Measurements from ENCODE around the gene TENM4. TPM values are rescaled to one million over a fixed set of nuclear protein-coding genes. Genes with fewer than 3 reads are reported as not detected.

Gene TENM4
- polyA plus RNA-seq, 1 donor from 2014 or later: 16.8 TPM

DNA sequence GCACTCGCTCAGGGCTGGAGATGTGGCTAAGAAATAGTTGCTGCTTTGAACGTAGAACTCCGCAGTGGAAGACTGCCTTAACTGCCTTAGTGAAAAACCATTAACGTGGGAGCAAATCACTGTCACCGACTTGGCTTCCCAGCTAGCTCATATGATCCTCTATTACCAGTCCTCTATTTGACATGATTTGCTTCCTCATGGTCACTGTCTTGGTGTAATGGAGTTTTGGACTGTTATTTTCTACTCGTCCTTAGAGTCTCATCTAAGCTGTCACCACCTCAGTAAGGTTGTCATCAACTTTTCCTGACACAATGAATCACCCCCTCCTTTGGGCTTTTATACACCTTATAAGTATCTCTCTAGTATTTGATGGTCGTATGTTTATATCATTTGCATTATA, 699.1 kb downstream of the TENM4 start:
- H4K20me1 ChIP-seq (ENCODE audit: insufficient read depth): no peaks in the 10 kb centered on the region
- H3K27me3 ChIP-seq (ENCODE audit: insufficient read depth, low read depth, low read length): no peaks in the 10 kb centered on the region
- H2AFZ ChIP-seq (ENCODE audit: low read depth, low read length): no peak overlapping the region
- peaks cover 5% of the 10 kb centered on the region for H3K36me3 ChIP-seq (ENCODE audit: insufficient read depth, low read length)
- no peak overlapping the region for H3K27ac ChIP-seq (ENCODE audit: low read length)
- no peaks in the 10 kb centered on the region for H3K79me2 ChIP-seq (replicated peaks; ENCODE audit: insufficient read depth, low read length)
- H3F3A ChIP-seq (ENCODE audit: insufficient read depth, low read length, poor library complexity, severe bottlenecking): no peaks in the 10 kb centered on the region
- no peak for TF ChIP-seq EP300 (conservative IDR thresholded peaks at IDR 0.05; ENCODE audit: poor library complexity, severe bottlenecking)
- no peak for TF ChIP-seq POLR2AphosphoS5 (IDR thresholded peaks at IDR 0.05)
- TF ChIP-seq EZH2 (IDR thresholded peaks at IDR 0.05; ENCODE audit: borderline replicate concordance, insufficient read depth, low read length, poor library complexity, severe bottlenecking): no peak
- TF ChIP-seq TAF1 (IDR thresholded peaks at IDR 0.05; ENCODE audit: low read depth): no peak
- no peak for TF ChIP-seq RAD21 (conservative IDR thresholded peaks at IDR 0.05)
- TF ChIP-seq, protein P1, sequence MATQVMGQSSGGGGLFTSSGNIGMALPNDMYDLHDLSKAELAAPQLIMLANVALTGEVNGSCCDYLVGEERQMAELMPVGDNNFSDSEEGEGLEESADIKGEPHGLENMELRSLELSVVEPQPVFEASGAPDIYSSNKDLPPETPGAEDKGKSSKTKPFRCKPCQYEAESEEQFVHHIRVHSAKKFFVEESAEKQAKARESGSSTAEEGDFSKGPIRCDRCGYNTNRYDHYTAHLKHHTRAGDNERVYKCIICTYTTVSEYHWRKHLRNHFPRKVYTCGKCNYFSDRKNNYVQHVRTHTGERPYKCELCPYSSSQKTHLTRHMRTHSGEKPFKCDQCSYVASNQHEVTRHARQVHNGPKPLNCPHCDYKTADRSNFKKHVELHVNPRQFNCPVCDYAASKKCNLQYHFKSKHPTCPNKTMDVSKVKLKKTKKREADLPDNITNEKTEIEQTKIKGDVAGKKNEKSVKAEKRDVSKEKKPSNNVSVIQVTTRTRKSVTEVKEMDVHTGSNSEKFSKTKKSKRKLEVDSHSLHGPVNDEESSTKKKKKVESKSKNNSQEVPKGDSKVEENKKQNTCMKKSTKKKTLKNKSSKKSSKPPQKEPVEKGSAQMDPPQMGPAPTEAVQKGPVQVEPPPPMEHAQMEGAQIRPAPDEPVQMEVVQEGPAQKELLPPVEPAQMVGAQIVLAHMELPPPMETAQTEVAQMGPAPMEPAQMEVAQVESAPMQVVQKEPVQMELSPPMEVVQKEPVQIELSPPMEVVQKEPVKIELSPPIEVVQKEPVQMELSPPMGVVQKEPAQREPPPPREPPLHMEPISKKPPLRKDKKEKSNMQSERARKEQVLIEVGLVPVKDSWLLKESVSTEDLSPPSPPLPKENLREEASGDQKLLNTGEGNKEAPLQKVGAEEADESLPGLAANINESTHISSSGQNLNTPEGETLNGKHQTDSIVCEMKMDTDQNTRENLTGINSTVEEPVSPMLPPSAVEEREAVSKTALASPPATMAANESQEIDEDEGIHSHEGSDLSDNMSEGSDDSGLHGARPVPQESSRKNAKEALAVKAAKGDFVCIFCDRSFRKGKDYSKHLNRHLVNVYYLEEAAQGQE (IDR thresholded peaks at IDR 0.05; ENCODE audit: borderline replicate concordance): no peak
- TF ChIP-seq SMC3 (conservative IDR thresholded peaks at IDR 0.05; ENCODE audit: poor library complexity): no peak
- no peak for TF ChIP-seq MXI1 (conservative IDR thresholded peaks at IDR 0.05; ENCODE audit: poor library complexity, severe bottlenecking)
- TF ChIP-seq, protein P2, sequence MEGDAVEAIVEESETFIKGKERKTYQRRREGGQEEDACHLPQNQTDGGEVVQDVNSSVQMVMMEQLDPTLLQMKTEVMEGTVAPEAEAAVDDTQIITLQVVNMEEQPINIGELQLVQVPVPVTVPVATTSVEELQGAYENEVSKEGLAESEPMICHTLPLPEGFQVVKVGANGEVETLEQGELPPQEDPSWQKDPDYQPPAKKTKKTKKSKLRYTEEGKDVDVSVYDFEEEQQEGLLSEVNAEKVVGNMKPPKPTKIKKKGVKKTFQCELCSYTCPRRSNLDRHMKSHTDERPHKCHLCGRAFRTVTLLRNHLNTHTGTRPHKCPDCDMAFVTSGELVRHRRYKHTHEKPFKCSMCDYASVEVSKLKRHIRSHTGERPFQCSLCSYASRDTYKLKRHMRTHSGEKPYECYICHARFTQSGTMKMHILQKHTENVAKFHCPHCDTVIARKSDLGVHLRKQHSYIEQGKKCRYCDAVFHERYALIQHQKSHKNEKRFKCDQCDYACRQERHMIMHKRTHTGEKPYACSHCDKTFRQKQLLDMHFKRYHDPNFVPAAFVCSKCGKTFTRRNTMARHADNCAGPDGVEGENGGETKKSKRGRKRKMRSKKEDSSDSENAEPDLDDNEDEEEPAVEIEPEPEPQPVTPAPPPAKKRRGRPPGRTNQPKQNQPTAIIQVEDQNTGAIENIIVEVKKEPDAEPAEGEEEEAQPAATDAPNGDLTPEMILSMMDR (IDR thresholded peaks at IDR 0.05; ENCODE audit: poor library complexity, severe bottlenecking): no peak
- no peaks in the 10 kb centered on the region for H3K9me3 ChIP-seq (ENCODE audit: low read length)
- no peaks in the 10 kb centered on the region for H3K9me2 ChIP-seq (ENCODE audit: insufficient read depth, low read length)
- no peak overlapping the region for H3K4me2 ChIP-seq (ENCODE audit: low read length)
- no peak overlapping the region for H3K4me3 ChIP-seq (ENCODE audit: low read length)
- H3K9ac ChIP-seq (ENCODE audit: low read length): no peak overlapping the region

DNA sequence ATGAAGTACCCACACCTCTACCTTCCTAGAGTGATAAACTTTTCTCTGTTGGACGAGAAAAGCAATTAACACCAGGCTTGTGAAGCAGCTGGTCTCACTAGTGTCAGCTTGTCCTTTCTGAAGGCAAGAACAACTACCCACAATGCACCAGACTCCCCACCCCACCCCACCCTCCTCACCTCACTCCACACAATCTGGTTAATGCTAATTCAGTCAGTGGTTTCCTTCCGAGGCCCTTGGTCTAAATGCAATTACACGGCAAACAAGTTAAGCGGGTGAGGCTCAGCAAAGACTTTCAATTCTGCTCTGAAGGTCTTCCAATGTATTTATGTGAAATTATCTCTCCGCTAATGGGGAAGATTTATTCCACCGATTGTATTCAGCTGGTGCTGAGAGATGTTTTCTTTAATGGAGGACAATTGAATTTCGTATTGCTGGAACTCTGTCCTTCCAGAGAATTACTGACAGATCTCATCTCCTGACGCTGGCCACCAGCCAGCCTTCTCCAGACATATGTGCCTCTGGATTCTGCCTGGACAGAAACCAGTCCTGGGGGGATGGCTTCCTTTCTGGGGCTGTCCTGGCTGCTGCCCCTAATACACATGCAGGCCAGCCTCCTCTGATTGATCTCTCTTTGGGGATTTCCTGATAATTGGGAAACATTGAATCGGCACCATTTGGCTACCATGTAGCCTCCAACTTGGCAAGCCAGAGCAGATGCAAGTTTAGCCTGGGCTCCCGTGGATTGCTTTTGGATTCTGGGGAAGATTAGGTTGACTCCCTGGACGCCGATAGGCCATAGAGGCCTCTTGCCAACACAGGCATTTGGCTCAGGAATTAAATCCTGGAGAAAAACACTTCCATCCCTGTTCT, 700.4 kb downstream of the TENM4 start:
- Histone ChIP-seq H3F3A (ENCODE audit: insufficient read depth, low read length, poor library complexity, severe bottlenecking) (no peaks in the 10 kb centered on the region), H3K9me3 (ENCODE audit: low read length) (no peaks in the 10 kb centered on the region), H3K36me3 (ENCODE audit: insufficient read depth, low read length) (no peaks in the 10 kb centered on the region), H3K27ac (ENCODE audit: low read length) (no peak overlapping the region), H3K4me3 (ENCODE audit: low read length) (no peak overlapping the region), H3K4me2 (ENCODE audit: low read length) (no peak overlapping the region), H3K79me2 (replicated peaks; ENCODE audit: insufficient read depth, low read length) (no peaks in the 10 kb centered on the region), H4K20me1 (ENCODE audit: insufficient read depth) (no peaks in the 10 kb centered on the region), H3K9ac (ENCODE audit: low read length) (no peak overlapping the region), H2AFZ (ENCODE audit: low read depth, low read length) (no peak overlapping the region), H3K27me3 (ENCODE audit: insufficient read depth, low read depth, low read length) (no peaks in the 10 kb centered on the region), H3K9me2 (ENCODE audit: insufficient read depth, low read length) (no peaks in the 10 kb centered on the region)
- TF ChIP-seq POLR2AphosphoS5 (IDR thresholded peaks at IDR 0.05) (no peak), RAD21 (conservative IDR thresholded peaks at IDR 0.05) (no peak), TAF1 (IDR thresholded peaks at IDR 0.05; ENCODE audit: low read depth) (no peak), EP300 (conservative IDR thresholded peaks at IDR 0.05; ENCODE audit: poor library complexity, severe bottlenecking) (no peak), MXI1 (conservative IDR thresholded peaks at IDR 0.05; ENCODE audit: poor library complexity, severe bottlenecking) (no peak), EZH2 (IDR thresholded peaks at IDR 0.05; ENCODE audit: borderline replicate concordance, insufficient read depth, low read length, poor library complexity, severe bottlenecking) (no peak), SMC3 (conservative IDR thresholded peaks at IDR 0.05; ENCODE audit: poor library complexity) (no peak)
- TF ChIP-seq, protein P1 (IDR thresholded peaks at IDR 0.05; ENCODE audit: borderline replicate concordance): no peak
- TF ChIP-seq, protein P2 (IDR thresholded peaks at IDR 0.05; ENCODE audit: poor library complexity, severe bottlenecking): no peak
